SIG-M5 treated with dmso at 0.1 percent for 504 hours (cell line): Measurements from ENCODE around the gene WNT1.
A peak's percentile ranks its signal among the peaks of the same experiment; 100 is the strongest.

Experiments used
- DNase-seq: peaks from one replicate; lab custom pipeline; 2025; ENCODE audit not compliant: unreplicated experiment; lab: John Stamatoyannopoulos, UW

WNT1 gene

GRCh38 chr12:48999371-49000131 lies 21.4 kb downstream of the WNT1 start, which contains the start of gene DDN:
DDN (minus strand) TSS chr12:48999375; CDS start chr12:48999287, 88 bp downstream.
- DNase-seq = peak; percentile 77

GRCh38 chr12:49000346-49000745 lies 22.2 kb downstream of the WNT1 start:
- no peak for DNase-seq

- DNase-seq = no peak
Observed at GRCh38 chr12:49008943-49009342, 30.8 kb downstream of the WNT1 start.

GRCh38 chr12:49010092-49010668 lies 32.1 kb downstream of the WNT1 start:
- DNase-seq = no peak

- no peak for DNase-seq
Observed at GRCh38 chr12:49012739-49013138, 34.6 kb downstream of the WNT1 start.

GRCh38 chr12:49013428-49013827 lies 35.3 kb downstream of the WNT1 start:
- no peak for DNase-seq

- no peak for DNase-seq
Observed at GRCh38 chr12:49014547-49014946, 36.4 kb downstream of the WNT1 start.

- DNase-seq = no peak
Observed at GRCh38 chr12:49015196-49015595, 37.1 kb downstream of the WNT1 start.

- peak; percentile 81 for DNase-seq
Observed at GRCh38 chr12:49017891-49018260, 39.8 kb downstream of the WNT1 start.

- peak; percentile 98 for DNase-seq
Observed at GRCh38 chr12:49018261-49019119, 40.4 kb downstream of the WNT1 start, which contains the start of gene PRKAG1. PRKAG1 (minus strand) TSS chr12:49018776; CDS start chr12:49018740, 36 bp downstream.

GRCh38 chr12:49019120-49019430 lies 41.0 kb downstream of the WNT1 start:
- peak; percentile 89 for DNase-seq

GRCh38 chr12:49019443-49020324 lies 41.6 kb downstream of the WNT1 start:
- peak; percentile 85 for DNase-seq

- no peak for DNase-seq
Observed at GRCh38 chr12:49020441-49020840, 42.3 kb downstream of the WNT1 start.

GRCh38 chr12:49021292-49021915 lies 43.3 kb downstream of the WNT1 start:
- no peak for DNase-seq

- no peak for DNase-seq
Observed at GRCh38 chr12:49022558-49023178, 44.5 kb downstream of the WNT1 start.

GRCh38 chr12:49023812-49024211 lies 45.7 kb downstream of the WNT1 start:
- no peak for DNase-seq

GRCh38 chr12:49024543-49024942 lies 46.4 kb downstream of the WNT1 start:
- DNase-seq = no peak

GRCh38 chr12:49025463-49025862 lies 47.3 kb downstream of the WNT1 start:
- no peak for DNase-seq

GRCh38 chr12:49026101-49026500 lies 48.0 kb downstream of the WNT1 start:
- DNase-seq = no peak
